HepG2 (cell line): ENCODE data around the gene MTRF1. TPM values are rescaled to one million over a fixed set of nuclear protein-coding genes. Genes with fewer than 3 reads are reported as not detected.

Experiments
- ATAC-seq: fragments of 200-7000 bp; cut with Tn5 transposase; 3 replicates; pipeline ENCODE4 v1.9.1; 2020; ENCODE audit warnings: mild to moderate bottlenecking, moderate library complexity
- BruUV-seq: library from RNA; stranded (reverse); fragments of 400-500 nt; replicated peaks from 2 replicates; lab custom pipeline; 2021; lab: Mats Ljungman, UMichigan
- CTCF ChIA-PET: fragments of 300-600 bp; formaldehyde crosslinking; extraction: SDS; loops from one replicate; lab custom pipeline; 2021; ENCODE audit warnings: low total read pairs, inconsistent platforms, low intra/inter-chr PET ratio; lab: Yijun Ruan, JAX
- POLR2A ChIA-PET: fragments of 350-600 bp; sonication (Branson Sonifier 250); formaldehyde crosslinking; loops from one replicate; lab custom pipeline; 2020; ENCODE audit warnings: antibody characterized with exemption, inconsistent platforms; lab: Yijun Ruan, JAX
- DNase-seq: peaks from one replicate; pipeline ENCODE4 v3.0.0-alpha.2; 2015; ENCODE audit warnings: low spot score
- FAIRE-seq: peaks from 3 replicates; lab custom pipeline; 2011; peaks lifted over from hg19 to GRCh38; lab: Jason Lieb, UNC
- H2AFZ ChIP-seq: one replicate; pipeline ENCODE4 v1.6.1; 2011; ENCODE audit warnings: low read length, inconsistent platforms
- H3K27ac ChIP-seq: fragments of 300-600 bp; 3 replicates; pipeline ENCODE4 v1.8.0; 2011; ENCODE audit warnings: mixed run types, mild to moderate bottlenecking, mixed read lengths, low read length, inconsistent platforms; ENCODE audit not compliant: insufficient read depth; ENCODE audit errors: extremely low read length
- H3K27me3 ChIP-seq, 2 experiments: fragments of 200-600 bp in 1 of 2; 2 replicates in 1 of 2; 3 replicates in 1 of 2; pipeline versions ENCODE4 v1.6.0 to v1.8.0; 2011; ENCODE audit warnings: low read length in 2 of 2, mild to moderate bottlenecking in 2 of 2, moderate library complexity in 2 of 2, inconsistent platforms in 1 of 2; ENCODE audit not compliant: insufficient read depth in 2 of 2, control insufficient read depth in 1 of 2
- H3K36me3 ChIP-seq, 2 experiments: fragments of 200-600 bp in 1 of 2; replicated peaks in 1 of 2; 2 replicates in 1 of 2; 3 replicates in 1 of 2; pipeline versions ENCODE4 v1.5.1 to v1.8.0; 2011; ENCODE audit warnings: low read length in 2 of 2, inconsistent platforms in 1 of 2; ENCODE audit not compliant: insufficient read depth in 2 of 2, control insufficient read depth in 1 of 2
- H3K4me1 ChIP-seq: 2 replicates; pipeline ENCODE4 v1.5.1; 2012; ENCODE audit warnings: low read length, inconsistent platforms; ENCODE audit not compliant: insufficient read depth
- H3K4me2 ChIP-seq: 2 replicates; pipeline ENCODE4 v1.6.0; 2011; ENCODE audit warnings: low read depth, low read length, inconsistent platforms
- H3K4me3 ChIP-seq, 3 experiments: fragments of 200-600 bp in 1 of 3; sonication (generic), shearing (Covaris generic) in 1 of 3; replicated peaks in 1 of 3; 2 replicates each; pipeline ENCODE4 v1.5.1; 2011 to 2016; ENCODE audit warnings: low read length in 3 of 3, inconsistent platforms in 2 of 3, low read depth in 2 of 3, mild to moderate bottlenecking in 2 of 3, control low read depth in 1 of 3, mixed read lengths in 1 of 3; ENCODE audit not compliant: insufficient read depth in 1 of 3
- H3K79me2 ChIP-seq: one replicate; pipeline ENCODE4 v1.6.1; 2011; ENCODE audit warnings: low read length, inconsistent platforms; ENCODE audit not compliant: insufficient read depth
- H3K9ac ChIP-seq: 2 replicates; pipeline ENCODE4 v1.6.0; 2011; ENCODE audit warnings: mild to moderate bottlenecking, low read depth, low read length, inconsistent platforms; ENCODE audit not compliant: insufficient read depth
- H3K9me3 ChIP-seq: 2 replicates; pipeline ENCODE4 v1.5.1; 2012; ENCODE audit warnings: mild to moderate bottlenecking, low read length
- H4K20me1 ChIP-seq: 2 replicates; pipeline ENCODE4 v1.6.0; 2011; ENCODE audit warnings: inconsistent platforms, mild to moderate bottlenecking, low read length, moderate library complexity; ENCODE audit not compliant: insufficient read depth
- ARID4A ChIP-seq: sonication (generic); formaldehyde crosslinking; IDR thresholded peaks from 2 replicates; pipeline ENCODE4 v1.5.0; 2020; ENCODE audit warnings: mild to moderate bottlenecking, missing genetic modification reagents, borderline replicate concordance
- DMAP1 ChIP-seq: IDR thresholded peaks from 2 replicates; pipeline ENCODE4 v1.6.1; 2016
- DNMT1 ChIP-seq: sonication (generic); formaldehyde crosslinking; IDR thresholded peaks from 2 replicates; pipeline ENCODE4 v1.5.1; 2020; ENCODE audit warnings: mild to moderate bottlenecking, missing genetic modification reagents
- MTF1 ChIP-seq: sonication (generic); formaldehyde crosslinking; IDR thresholded peaks from 2 replicates; pipeline ENCODE4 v1.5.0; 2020; ENCODE audit warnings: missing genetic modification reagents
- MXD4 ChIP-seq: IDR thresholded peaks from 2 replicates; pipeline ENCODE4 v1.6.1; 2016; ENCODE audit warnings: mild to moderate bottlenecking, missing biosample characterization, missing genetic modification reagents
- NR2F6 ChIP-seq, 2 experiments: IDR thresholded peaks; 2 replicates each; pipeline ENCODE4 v1.6.1; 2016; ENCODE audit warnings: antibody characterized with exemption in 1 of 2, mild to moderate bottlenecking in 1 of 2
- SCMH1 ChIP-seq: sonication (generic); formaldehyde crosslinking; IDR thresholded peaks from 2 replicates; pipeline ENCODE4 v1.9.0; 2021; ENCODE audit warnings: missing genetic modification reagents, mild to moderate bottlenecking, borderline replicate concordance
- SP4 ChIP-seq: sonication (generic); formaldehyde crosslinking; IDR thresholded peaks from 2 replicates; pipeline ENCODE4 v1.8.1; 2023; ENCODE audit warnings: mild to moderate bottlenecking, missing genetic modification reagents
- TAF1 ChIP-seq: sonication (generic); formaldehyde crosslinking; IDR thresholded peaks from 2 replicates; pipeline ENCODE4 v1.4.0; 2020; ENCODE audit warnings: missing genetic modification reagents
- TEAD3 ChIP-seq: optimal IDR thresholded peaks from 2 replicates; pipeline ENCODE3; 2016; ENCODE audit warnings: borderline replicate concordance
- TMF1 ChIP-seq: sonication (generic); formaldehyde crosslinking; IDR thresholded peaks from 2 replicates; pipeline ENCODE4 v1.8.1; 2022; ENCODE audit warnings: low read depth, missing genetic modification reagents
- ZBTB20 ChIP-seq: sonication (generic); formaldehyde crosslinking; IDR thresholded peaks from 2 replicates; pipeline ENCODE4 v1.8.1; 2023; ENCODE audit warnings: missing genetic modification reagents, low read depth, mild to moderate bottlenecking, borderline replicate concordance
- ZC3H4 ChIP-seq: sonication (generic); formaldehyde crosslinking; IDR thresholded peaks from 2 replicates; pipeline ENCODE4 v1.4.0; 2020; ENCODE audit warnings: missing genetic modification reagents, borderline replicate concordance
- ZNF615 ChIP-seq: sonication (generic); formaldehyde crosslinking; IDR thresholded peaks from 2 replicates; pipeline ENCODE4 v1.5.0; 2020; ENCODE audit warnings: mild to moderate bottlenecking, missing genetic modification reagents, borderline replicate concordance
- ZNF800 ChIP-seq: sonication (generic); formaldehyde crosslinking; IDR thresholded peaks from 2 replicates; pipeline ENCODE4 v1.4.0; 2020; ENCODE audit warnings: missing genetic modification reagents
- WGBS: methylation state at CpG from one replicate; pipeline ENCODE4 v1.1.6; 2017; ENCODE audit warnings: low lambda C conversion rate; 5-methylcytosine and 5-hydroxymethylcytosine counted together
- in situ Hi-C: cut with HindIII; loops from 2 replicates; pipeline ENCODE4 v1.10.0; 2017; ENCODE audit warnings: low pct_unique_long_range_greater_than_20kb; ENCODE audit not compliant: extremely low pct_ligation_motif_present
- intact Hi-C: fragments of 100-400 bp; cut with micrococcal nuclease; formaldehyde crosslinking; loops from one replicate; pipeline ENCODE4 v1.10.0; 2022; ENCODE audit not compliant: unreplicated experiment
- polyA plus RNA-seq, 8 experiments: library from polyadenylated mRNA; depleted of rRNA in 3 of 8; stranded (reverse) in 7 of 8; unstranded in 1 of 8; fragments of >200 nt; fragmentation: Illumina TruSeq in 4 of 8; extraction: Trizol in 4 of 8; gene quantifications; 2 replicates each; pipeline versions ENCODE4 v1.2.1 to v1.2.3, GENCODE V29; 2011 to 2016; ENCODE audit warnings: low read depth in 4 of 8, missing spikeins in 1 of 8, mixed read lengths in 1 of 8; ENCODE audit not compliant: insufficient read depth in 1 of 8
- total RNA-seq, 5 experiments: library from RNA; depleted of rRNA; stranded (reverse); fragments of >200 nt; fragmentation: Illumina TruSeq; extraction: Trizol; gene quantifications; 2 replicates each; pipeline ENCODE4 v1.2.3, GENCODE V29; 2016; ENCODE audit warnings: low read depth in 1 of 5

The MTRF1 gene
- total and polyA plus RNA-seq, 2 of the 13 experiments (the other 11 are each of a cell fraction or from before 2014, with no cell fraction given): 21.6 to 27.2 TPM

GRCh38 chr13:41294914-41295313, 31.5 kb upstream of the MTRF1 start:
- Histone ChIP-seq H3K27ac (no peak overlapping the region), H3K4me3 (no peak overlapping the region), H3K79me2 (no peaks in the 10 kb centered on the region), H3K9ac (no peak overlapping the region), H4K20me1 (no peaks in the 10 kb centered on the region), H3K4me2 (no peak overlapping the region), H3K4me1 (peaks cover 17% of the 10 kb centered on the region), H2AFZ (no peak overlapping the region), H3K9me3 (peaks cover 4% of the 10 kb centered on the region; the same call in 1 of the 2 replicates), H3K36me3 (no peaks in the 10 kb centered on the region), H3K27me3 (peaks cover 0 to 8% of the 10 kb centered on the region in 2 experiments; a peak in 1 of 5 replicates)
- intact Hi-C loops (no loop called here), in situ Hi-C loops (no loop called here)
- ATAC-seq (no peak), FAIRE-seq (no peak), DNase-seq (no peak)
- ChIA-PET CTCF (no interaction called here), POLR2A (no interaction called here)
- TF ChIP-seq SCMH1 (CRISPR knock-in tag) (no peak), ZNF615 (CRISPR knock-in tag) (no peak), DMAP1 (CRISPR knock-in tag) (no peak), DNMT1 (no peak), ZC3H4 (no peak)
- 86% methylated on average over 1 of the region's 1 CpG for WGBS
- BruUV-seq: no TSS peak

- no peaks in the 10 kb centered on the region for H3K79me2 ChIP-seq
- H4K20me1 ChIP-seq: no peaks in the 10 kb centered on the region
- intact Hi-C loops: loop anchor here (1.0 kb wide), 1 partner anchor 12 kb away; no protein-coding TSS in a partner anchor
- H3K4me2 ChIP-seq: no peak overlapping the region
- ChIA-PET POLR2A (no interaction called here), CTCF (no interaction called here)
- peaks cover 0 to 8% of the 10 kb centered on the region in 2 experiments; a peak in 1 of 5 replicates for H3K27me3 ChIP-seq
- no peak for ATAC-seq
- H3K36me3 ChIP-seq: no peaks in the 10 kb centered on the region
- no TSS peak for BruUV-seq
- in situ Hi-C loops: no loop called here
- H3K9ac ChIP-seq: no peak overlapping the region
- DNase-seq: no peak
- no peak overlapping the region for H3K4me3 ChIP-seq
- H3K9me3 ChIP-seq: peaks cover 4% of the 10 kb centered on the region; the same call in 1 of the 2 replicates
- WGBS: 86% methylated on average over 1 of the region's 1 CpG
- FAIRE-seq: no peak
- peaks cover 26% of the 10 kb centered on the region for H3K4me1 ChIP-seq
- no peak overlapping the region for H3K27ac ChIP-seq
- H2AFZ ChIP-seq: no peak overlapping the region
- TF ChIP-seq MXD4 (CRISPR knock-in tag) (no peak), TEAD3 (no peak), TMF1 (CRISPR knock-in tag) (no peak), TAF1 (CRISPR knock-in tag) (no peak), ZBTB20 (CRISPR knock-in tag) (no peak), SP4 (CRISPR knock-in tag) (no peak), ZNF800 (CRISPR knock-in tag) (no peak), MTF1 (CRISPR knock-in tag) (no peak), NR2F6 (IDR thresholded peaks at IDR 0.05) (no peak), NR2F6 (CRISPR knock-in tag; IDR thresholded peaks at IDR 0.05) (no peak), ARID4A (CRISPR knock-in tag) (no peak)
These were observed 29.9 kb upstream of the MTRF1 start for GRCh38 chr13:41293272-41293671.
